Hair follicle dermal papilla cell (primary cell): Measurements from ENCODE around the gene RRM1. TPM values are rescaled to one million over a fixed set of nuclear protein-coding genes. Genes with fewer than 3 reads are reported as not detected.

Experiments
- total RNA-seq: library from RNA; depleted of rRNA; stranded (reverse); fragments of >200 nt; gene quantifications from 2 replicates; pipeline ENCODE4 v1.2.3, GENCODE V29; 2012

The RRM1 gene
- total RNA-seq, result 34.2 and 44.6 TPM in 2 replicates

DNA sequence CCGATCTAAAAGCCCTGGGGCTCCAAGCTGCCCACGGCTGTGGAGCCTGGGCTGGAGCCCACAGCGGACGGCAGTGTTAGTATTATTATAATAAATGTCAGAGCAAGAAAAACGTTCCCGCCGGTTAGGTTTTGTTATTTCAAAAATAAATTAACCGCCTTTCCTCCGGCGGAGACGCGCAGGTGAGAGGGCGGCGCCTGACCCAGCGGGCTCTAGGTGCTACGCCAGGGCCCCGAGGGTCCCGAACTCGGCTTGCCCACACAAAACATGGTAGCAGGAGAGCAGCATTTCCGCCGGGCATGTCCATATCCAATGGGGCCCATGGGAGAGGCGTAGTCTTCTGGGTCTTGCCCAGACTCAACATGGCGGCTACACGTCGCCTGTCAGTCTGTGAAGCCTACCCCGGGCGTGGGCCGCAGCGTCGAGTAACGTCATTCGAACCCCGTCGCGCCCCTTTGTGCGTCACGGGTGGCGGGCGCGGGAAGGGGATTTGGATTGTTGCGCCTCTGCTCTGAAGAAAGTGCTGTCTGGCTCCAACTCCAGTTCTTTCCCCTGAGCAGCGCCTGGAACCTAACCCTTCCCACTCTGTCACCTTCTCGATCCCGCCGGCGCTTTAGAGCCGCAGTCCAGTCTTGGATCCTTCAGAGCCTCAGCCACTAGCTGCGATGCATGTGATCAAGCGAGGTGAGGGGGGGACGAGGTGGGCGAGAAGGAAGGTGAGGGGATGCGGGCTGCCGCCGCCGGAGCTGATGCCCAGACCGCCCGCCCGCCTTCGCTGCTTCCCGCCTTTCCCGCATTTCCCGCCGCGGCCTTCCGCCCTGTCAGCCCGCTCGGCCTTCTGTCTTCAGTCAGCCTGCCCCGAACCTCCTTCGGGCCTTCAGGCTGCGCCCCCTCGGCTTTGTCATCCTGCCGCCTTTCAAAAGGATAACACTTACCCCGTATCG is at the start of gene RRM1:
Gene RRM1, plus strand, starts transcription at position 452 of the 944 bp plus-strand sequence. Its CDS starts 214 bp downstream, at position 666.

Other genes starting within 250 kb of the RRM1 start
- 45.7 and 51.3 TPM in 2 replicates for gene STIM1, start 239.1 kb upstream of the RRM1 start, total RNA-seq